RKO (cell line): ENCODE results near the gene LCN15.
"Not testable (repeated sequence)": the region's sequence is repeated elsewhere in the genome, so short reads cannot be mapped to it uniquely, and the experiment has no call there.

Experiments used
- DNase-seq: peaks from one replicate; pipeline ENCODE4 v3.0.0-alpha.2; 2016; ENCODE audit warnings: low spot score

Gene LCN15

DNA sequence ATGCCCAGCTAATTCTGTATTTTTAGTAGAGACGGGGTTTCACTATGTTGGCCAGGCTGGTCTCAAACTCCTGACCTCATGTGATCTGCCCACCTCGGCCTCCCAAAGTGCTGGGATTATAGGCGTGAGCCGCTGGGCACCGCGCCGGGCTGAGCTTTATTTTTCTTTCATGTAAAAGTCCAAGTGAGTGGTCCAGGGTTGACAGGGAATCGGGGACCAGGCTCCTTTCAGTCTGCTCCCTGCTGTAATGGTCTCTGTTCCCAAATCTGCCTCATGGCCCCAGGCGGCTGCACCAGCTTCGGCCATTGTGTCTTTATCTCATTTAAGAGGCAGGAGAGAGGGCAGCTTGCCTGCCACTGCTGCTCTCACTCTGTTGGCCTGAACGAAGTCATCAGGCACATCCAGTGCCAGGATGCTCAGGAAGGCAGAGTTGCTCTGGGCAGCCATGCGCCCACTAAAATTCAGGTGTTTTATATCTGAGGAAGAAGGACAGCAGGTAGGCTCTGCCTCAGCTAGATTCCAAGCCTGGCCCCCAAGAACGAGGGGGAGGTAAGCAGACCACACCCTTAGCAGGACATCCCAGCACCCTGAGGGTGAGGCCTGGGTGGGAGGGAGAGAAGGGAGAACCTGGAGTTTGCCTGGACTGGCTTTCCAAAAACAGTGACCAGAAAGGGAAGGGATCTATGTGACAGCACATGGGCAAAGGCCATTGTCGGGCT lies 30.1 kb upstream of the LCN15 start:
- DNase-seq, result no peak

- no peak for DNase-seq
Measured at GRCh38 chr9:136793086-136793946, 29.0 kb upstream of the LCN15 start.

DNA sequence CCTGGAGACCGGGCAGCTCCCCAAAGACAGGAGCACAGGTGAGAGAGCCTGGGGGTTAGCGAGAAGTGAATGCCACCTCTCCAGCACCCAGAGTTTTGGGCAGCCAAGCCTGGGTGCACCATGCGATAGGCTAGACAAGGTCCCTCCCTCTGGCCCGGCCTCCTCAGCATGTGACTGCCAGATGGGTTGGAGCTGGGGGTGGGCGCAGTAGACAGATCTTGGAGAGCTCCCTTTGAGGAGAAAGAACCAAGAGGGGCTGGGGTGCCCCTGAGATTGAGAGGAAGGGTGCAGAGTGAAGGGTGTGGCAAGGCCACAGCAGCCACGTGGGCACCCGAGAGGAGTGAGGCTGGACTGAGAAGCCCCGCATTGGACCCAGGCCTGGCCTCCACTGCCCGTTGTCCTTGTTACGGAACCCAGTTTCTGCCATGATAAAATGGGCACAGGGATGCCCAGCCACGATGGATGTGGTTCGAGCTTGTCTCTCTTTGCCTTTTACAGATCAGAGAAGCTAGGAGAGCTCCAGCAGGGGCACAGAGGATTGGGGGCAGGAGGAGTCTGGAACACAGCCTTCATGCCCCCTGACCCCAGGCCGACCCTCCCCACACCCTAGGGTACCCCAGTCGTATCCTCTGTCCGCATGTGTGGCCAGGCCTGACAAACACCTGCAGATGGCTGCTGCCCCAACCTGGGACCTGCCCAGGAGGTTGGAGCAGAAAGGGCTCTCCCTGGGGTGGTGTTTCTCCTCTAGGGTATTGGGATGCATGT lies 28.2 kb upstream of the LCN15 start:
- DNase-seq, result no peak

DNA sequence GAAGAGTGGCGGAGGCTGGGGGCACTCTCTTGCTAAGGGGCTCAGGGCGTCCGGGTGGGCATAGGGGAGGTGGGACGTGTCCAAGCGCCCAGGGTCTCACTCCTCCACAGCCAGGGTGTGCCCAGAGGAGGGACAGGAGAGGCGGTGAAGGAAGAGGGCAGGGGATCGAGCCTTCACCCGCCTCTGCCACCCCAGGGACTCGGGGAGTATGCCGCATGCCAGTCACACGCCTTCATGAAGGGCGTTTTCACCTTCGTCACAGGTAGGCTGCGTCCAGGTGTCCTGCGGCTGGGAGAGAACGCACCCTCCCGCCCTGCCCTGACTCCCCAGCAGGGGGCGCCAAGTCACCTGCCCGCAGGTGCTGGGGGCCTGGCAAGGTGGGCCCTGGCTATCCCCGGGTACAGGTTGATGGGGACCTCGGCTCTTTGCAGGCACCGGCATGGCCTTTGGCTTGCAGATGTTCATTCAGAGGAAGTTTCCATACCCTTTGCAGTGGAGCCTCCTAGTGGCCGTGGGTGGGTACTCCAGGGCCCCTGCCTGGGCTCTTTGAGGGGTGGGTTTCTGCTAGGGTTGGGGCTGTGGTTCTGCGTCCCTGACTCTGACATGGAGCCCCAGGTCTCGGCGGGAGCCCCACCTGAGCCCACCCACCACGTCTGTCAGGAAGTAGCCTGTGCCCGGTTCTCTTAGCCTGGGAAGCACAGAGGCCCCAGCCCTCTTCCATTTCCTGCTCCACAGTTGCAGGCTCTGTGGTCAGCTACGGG lies 27.4 kb upstream of the LCN15 start:
- DNase-seq, result peak; percentile 57

GRCh38 chr9:136790640-136791515 lies 26.6 kb upstream of the LCN15 start, which contains the start of gene TMEM141:
Gene TMEM141 (plus strand): TSS chr9:136791344. CDS start chr9:136791371, 27 bp downstream.
- peak; percentile 100 for DNase-seq

DNA sequence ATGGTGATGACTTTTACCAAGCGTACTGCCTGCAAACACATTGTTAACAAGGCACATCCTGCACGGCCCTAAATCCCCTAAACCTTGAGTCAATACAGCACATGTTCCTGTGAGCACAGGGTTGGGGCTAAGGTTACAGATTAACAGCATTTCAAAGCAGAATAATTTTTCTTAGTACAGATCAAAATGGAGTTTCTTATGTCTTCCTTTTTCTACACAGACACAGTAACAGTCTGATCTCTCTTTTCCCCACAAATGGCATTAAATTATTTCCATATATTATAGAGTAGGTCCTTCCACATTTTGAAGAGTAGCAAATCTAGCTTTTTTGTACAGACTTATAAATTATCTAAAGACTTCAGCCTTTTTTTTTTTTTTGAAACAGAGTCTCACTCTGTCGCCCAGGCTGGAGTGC lies 25.2 kb upstream of the LCN15 start:
- DNase-seq, result no peak

GRCh38 chr9:136788644-136789522 lies 24.6 kb upstream of the LCN15 start:
- not testable (repeated sequence) for DNase-seq

DNA sequence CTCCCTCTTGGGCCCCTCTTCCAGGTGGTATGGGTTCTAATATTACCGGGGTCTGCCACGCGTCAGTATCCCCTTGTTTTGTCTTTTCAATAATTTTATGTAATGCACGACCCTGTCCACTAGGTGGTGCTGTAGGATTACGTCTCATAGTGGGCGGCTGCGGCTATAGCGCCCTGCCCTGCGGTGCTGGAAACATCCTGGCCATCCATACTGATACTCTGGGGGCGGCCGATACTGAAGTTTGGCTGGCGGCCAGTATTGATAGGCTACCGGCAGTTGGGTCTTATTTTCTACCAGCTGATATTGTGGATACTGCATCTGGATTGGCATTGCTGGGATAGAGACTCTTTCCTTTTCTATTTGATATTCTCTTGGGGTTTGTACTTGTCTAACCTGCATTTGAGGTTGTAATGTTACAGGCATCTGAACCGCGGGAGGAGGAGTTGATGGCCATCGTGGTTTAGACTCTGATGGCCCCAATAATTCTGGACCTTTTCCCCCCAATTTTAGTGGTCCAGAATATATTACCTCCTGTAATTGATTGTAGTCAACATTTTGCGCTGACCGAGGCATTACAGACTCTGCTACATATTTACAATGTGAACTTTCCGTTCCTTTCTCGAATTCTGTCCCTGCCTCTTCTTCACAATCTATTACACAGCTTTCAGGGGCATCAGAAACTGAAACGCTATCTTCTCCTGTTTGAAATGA lies 23.5 kb upstream of the LCN15 start:
- DNase-seq, result peak; percentile 85

GRCh38 chr9:136786983-136787382 lies 22.7 kb upstream of the LCN15 start:
- DNase-seq, result not testable (repeated sequence)

DNA sequence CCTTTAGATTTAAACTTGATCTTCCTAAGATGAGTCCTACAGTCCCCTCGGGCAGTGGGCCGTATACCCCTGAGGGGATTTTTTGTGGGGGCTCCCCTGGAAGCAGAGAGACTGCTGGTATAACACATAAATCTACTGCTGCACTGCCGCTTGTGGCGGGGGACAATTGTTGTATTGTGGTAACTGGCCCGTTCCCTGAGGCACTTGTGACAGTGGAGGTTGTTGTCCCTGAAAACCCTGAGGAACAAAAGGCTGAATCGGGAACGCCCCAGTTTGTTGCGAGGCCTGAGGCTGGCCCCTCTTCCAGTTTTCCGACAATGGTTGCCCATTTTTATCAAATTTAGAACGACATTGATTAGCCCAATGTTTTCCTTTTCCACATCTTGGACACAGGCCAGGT lies 22.1 kb upstream of the LCN15 start:
- no peak for DNase-seq

- not testable (repeated sequence) for DNase-seq
Measured at GRCh38 chr9:136785565-136786355, 21.4 kb upstream of the LCN15 start.

DNA sequence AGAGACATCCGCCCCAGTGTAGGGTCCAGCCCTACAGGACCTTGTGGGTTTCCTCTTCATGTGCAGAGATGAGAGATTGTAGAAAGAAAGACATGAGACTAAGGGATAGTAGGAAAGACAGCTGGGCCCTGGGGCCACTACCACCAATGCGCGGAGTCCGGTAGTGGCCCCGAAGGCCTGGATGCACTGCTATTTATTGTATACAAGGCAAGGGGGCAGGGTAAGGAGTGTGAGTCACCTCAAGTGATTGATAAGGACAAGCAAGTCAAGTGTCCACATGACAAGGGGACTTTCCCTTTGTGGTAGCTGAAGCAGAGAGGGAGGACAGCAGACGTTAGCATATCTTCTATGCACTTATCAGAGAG lies 20.7 kb upstream of the LCN15 start:
- DNase-seq, result no peak

GRCh38 chr9:136784249-136784996 lies 20.1 kb upstream of the LCN15 start:
- peak; percentile 78 for DNase-seq

GRCh38 chr9:136782452-136782851 lies 18.1 kb upstream of the LCN15 start:
- no peak for DNase-seq

GRCh38 chr9:136779808-136780207 lies 15.5 kb upstream of the LCN15 start:
- peak; percentile 56 for DNase-seq

- no peak for DNase-seq
Measured at GRCh38 chr9:136777359-136777758, 13.0 kb upstream of the LCN15 start.

DNA sequence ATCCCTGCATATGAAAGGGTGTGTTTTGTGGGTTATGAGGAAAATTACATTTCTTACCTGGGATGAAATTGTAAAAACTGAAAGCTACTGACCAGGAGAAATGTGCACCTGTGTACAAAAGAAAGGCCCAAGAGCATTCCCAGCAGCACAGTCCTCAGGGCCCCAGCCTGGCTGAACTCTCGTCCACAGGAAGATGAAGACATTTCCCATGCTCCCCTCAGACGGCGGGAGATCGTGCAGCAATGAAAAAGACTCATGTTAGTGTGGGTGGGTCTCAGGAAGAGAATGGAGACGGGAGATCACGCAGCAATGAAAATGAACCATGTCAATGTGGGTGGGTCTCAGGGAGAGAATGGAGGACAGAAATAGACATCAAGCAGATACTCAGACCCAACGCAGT lies 12.6 kb upstream of the LCN15 start:
- no peak for DNase-seq

DNA sequence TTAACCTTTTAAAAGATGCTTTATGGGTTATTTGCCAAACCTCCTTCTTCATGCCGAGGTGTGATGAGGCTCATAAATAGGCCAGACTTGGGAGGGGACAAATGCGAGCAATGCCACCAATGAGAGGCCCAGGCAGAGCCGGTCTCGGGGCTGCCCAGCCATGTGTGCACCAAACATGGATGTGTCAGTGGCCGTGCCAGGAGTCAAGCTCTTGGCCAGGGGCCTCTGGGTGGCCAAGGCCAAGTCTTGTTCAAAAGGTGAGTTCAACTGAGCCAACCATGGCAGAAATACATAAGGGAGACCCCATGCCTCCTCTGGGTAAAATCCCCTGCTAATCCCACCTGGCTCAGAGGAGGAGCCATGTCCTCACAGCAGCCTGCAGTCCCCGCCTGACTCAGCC lies 10.9 kb upstream of the LCN15 start:
- DNase-seq, result no peak
